PC-9 (cell line): ENCODE data around the gene RBM19. TPM values are rescaled to one million over a fixed set of nuclear protein-coding genes. Genes with fewer than 3 reads are reported as not detected.

ENCODE experiments used
- BruUV-seq: library from RNA; stranded (reverse); fragments of 400-500 nt; replicated peaks from 2 replicates; lab custom pipeline; 2021; lab: Mats Ljungman, UMichigan
- CTCF ChIA-PET: fragments of 300-600 bp; sonication (Branson Sonifier 250); formaldehyde crosslinking; loops from one replicate; lab custom pipeline; 2022; ENCODE audit warnings: antibody characterized with exemption; lab: Charles Lee
- POLR2A ChIA-PET: fragments of 300-600 bp; sonication (Branson Sonifier 250); formaldehyde crosslinking; loops from one replicate; lab custom pipeline; 2022; ENCODE audit warnings: antibody characterized with exemption; ENCODE audit not compliant: unreplicated experiment; lab: Charles Lee
- DNase-seq, 2 experiments: peaks; one replicate each; pipeline versions ENCODE4 v3.0.0 to v3.0.0-alpha.2; 2015 to 2022; ENCODE audit warnings: mixed read lengths in 1 of 2
- H2AFZ ChIP-seq: fragments of 200-600 bp; sonication (generic); 2 replicates; pipeline ENCODE4 v1.8.1; 2017; ENCODE audit warnings: antibody characterized with exemption
- H3F3A ChIP-seq: fragments of 200-600 bp; sonication (generic); 2 replicates; pipeline ENCODE4 v1.8.1; 2017; ENCODE audit warnings: antibody characterized with exemption, mild to moderate bottlenecking, low read depth; ENCODE audit not compliant: insufficient read depth
- H3K27ac ChIP-seq: fragments of 200-600 bp; sonication (generic); 2 replicates; pipeline ENCODE4 v1.6.1; 2016; ENCODE audit warnings: mixed run types
- H3K27me3 ChIP-seq: fragments of 200-600 bp; sonication (generic); 2 replicates; pipeline ENCODE4 v1.6.1; 2016; ENCODE audit warnings: low read depth, mixed run types; ENCODE audit not compliant: insufficient read depth
- H3K36me3 ChIP-seq: fragments of 200-600 bp; sonication (generic); 2 replicates; pipeline ENCODE4 v1.6.1; 2016; ENCODE audit warnings: low read depth, mixed run types
- H3K4me1 ChIP-seq: fragments of 200-600 bp; sonication (generic); replicated peaks from 2 replicates; pipeline ENCODE4 v1.6.1; 2016; ENCODE audit warnings: mixed run types; ENCODE audit not compliant: insufficient read depth
- H3K4me2 ChIP-seq: fragments of 200-600 bp; sonication (generic); 2 replicates; pipeline ENCODE4 v1.6.1; 2017; ENCODE audit warnings: mixed run types
- H3K4me3 ChIP-seq: fragments of 200-600 bp; sonication (generic); 2 replicates; pipeline ENCODE4 v1.6.1; 2016; ENCODE audit warnings: mixed run types
- H3K79me2 ChIP-seq: fragments of 200-600 bp; sonication (generic); 2 replicates; pipeline ENCODE4 v1.6.1; 2017; ENCODE audit warnings: low read depth, mixed run types
- H3K9me2 ChIP-seq: fragments of 200-600 bp; sonication (generic); 2 replicates; pipeline ENCODE4 v1.8.1; 2017; ENCODE audit warnings: mild to moderate bottlenecking; ENCODE audit not compliant: insufficient read depth
- H3K9me3 ChIP-seq: fragments of 200-600 bp; sonication (generic); 2 replicates; pipeline ENCODE4 v1.8.1; 2016; ENCODE audit warnings: low read depth; ENCODE audit not compliant: insufficient read depth
- H4K20me1 ChIP-seq: fragments of 200-600 bp; sonication (generic); 2 replicates; pipeline ENCODE4 v1.8.1; 2017; ENCODE audit not compliant: insufficient read depth
- EZH2 ChIP-seq: fragments of 200-600 bp; sonication (generic); IDR thresholded peaks from 2 replicates; pipeline ENCODE4 v1.8.0; 2017; ENCODE audit warnings: antibody characterized with exemption, low read depth
- intact Hi-C: fragments of 100-400 bp; cut with micrococcal nuclease; formaldehyde crosslinking; loops from one replicate; pipeline ENCODE4 v1.10.0; 2022; ENCODE audit not compliant: unreplicated experiment
- total RNA-seq: library from RNA; stranded (reverse); gene quantifications from 2 replicates; pipeline ENCODE4 v1.2.3, GENCODE V29; 2021
- TF ChIP-seq, protein P1 (sequence below): fragments of 200-600 bp; sonication (generic); conservative IDR thresholded peaks from 2 replicates; pipeline ENCODE4 v1.6.1; 2017; ENCODE audit warnings: mixed run types, antibody characterized with exemption, mild to moderate bottlenecking, moderate library complexity

RBM19 gene
- total RNA-seq, 1 experiment from 2014 or later, result 23.8 TPM

- Histone ChIP-seq H3K36me3 (no peaks in the 10 kb centered on the region), H3K4me2 (no peak overlapping the region), H3F3A (no peaks in the 10 kb centered on the region), H3K9me3 (no peaks in the 10 kb centered on the region), H3K4me3 (no peak overlapping the region), H4K20me1 (no peaks in the 10 kb centered on the region), H2AFZ (no peak overlapping the region), H3K27me3 (no peaks in the 10 kb centered on the region), H3K27ac (no peak overlapping the region), H3K79me2 (no peaks in the 10 kb centered on the region), H3K9me2 (no peaks in the 10 kb centered on the region), H3K4me1 (no peaks in the 10 kb centered on the region)
- no peak for TF ChIP-seq EZH2
- TF ChIP-seq, protein P1, sequence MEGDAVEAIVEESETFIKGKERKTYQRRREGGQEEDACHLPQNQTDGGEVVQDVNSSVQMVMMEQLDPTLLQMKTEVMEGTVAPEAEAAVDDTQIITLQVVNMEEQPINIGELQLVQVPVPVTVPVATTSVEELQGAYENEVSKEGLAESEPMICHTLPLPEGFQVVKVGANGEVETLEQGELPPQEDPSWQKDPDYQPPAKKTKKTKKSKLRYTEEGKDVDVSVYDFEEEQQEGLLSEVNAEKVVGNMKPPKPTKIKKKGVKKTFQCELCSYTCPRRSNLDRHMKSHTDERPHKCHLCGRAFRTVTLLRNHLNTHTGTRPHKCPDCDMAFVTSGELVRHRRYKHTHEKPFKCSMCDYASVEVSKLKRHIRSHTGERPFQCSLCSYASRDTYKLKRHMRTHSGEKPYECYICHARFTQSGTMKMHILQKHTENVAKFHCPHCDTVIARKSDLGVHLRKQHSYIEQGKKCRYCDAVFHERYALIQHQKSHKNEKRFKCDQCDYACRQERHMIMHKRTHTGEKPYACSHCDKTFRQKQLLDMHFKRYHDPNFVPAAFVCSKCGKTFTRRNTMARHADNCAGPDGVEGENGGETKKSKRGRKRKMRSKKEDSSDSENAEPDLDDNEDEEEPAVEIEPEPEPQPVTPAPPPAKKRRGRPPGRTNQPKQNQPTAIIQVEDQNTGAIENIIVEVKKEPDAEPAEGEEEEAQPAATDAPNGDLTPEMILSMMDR, result no peak
- intact Hi-C loops, result no loop called here
- ChIA-PET CTCF (no interaction called here), POLR2A (no interaction called here)
- DNase-seq, result no peak
- no TSS peak for BruUV-seq
These were observed 120.0 kb downstream of the RBM19 start for GRCh38 chr12:113845900-113846674.

GRCh38 chr12:113844495-113845210 is 121.5 kb downstream of the RBM19 start:
- Histone ChIP-seq H2AFZ (no peak overlapping the region), H3K27me3 (no peaks in the 10 kb centered on the region), H3K9me2 (no peaks in the 10 kb centered on the region), H4K20me1 (no peaks in the 10 kb centered on the region), H3K4me1 (no peaks in the 10 kb centered on the region), H3K4me2 (no peak overlapping the region), H3K79me2 (no peaks in the 10 kb centered on the region), H3K36me3 (no peaks in the 10 kb centered on the region), H3F3A (no peaks in the 10 kb centered on the region), H3K27ac (no peak overlapping the region), H3K9me3 (no peaks in the 10 kb centered on the region), H3K4me3 (no peak overlapping the region)
- CTCF ChIA-PET, result no interaction called here
- no peak for DNase-seq
- TF ChIP-seq, protein P1, result no peak
- TF ChIP-seq EZH2, result no peak
- intact Hi-C loops, result no loop called here
- POLR2A ChIA-PET, result no interaction called here
- no TSS peak for BruUV-seq

- CTCF ChIA-PET, result no interaction called here
- Histone ChIP-seq H4K20me1 (no peaks in the 10 kb centered on the region), H3K4me1 (no peaks in the 10 kb centered on the region), H3K9me3 (no peaks in the 10 kb centered on the region), H3K27me3 (no peaks in the 10 kb centered on the region), H3K27ac (no peak overlapping the region), H2AFZ (no peak overlapping the region), H3K79me2 (no peaks in the 10 kb centered on the region), H3F3A (no peaks in the 10 kb centered on the region; the same call in 1 of the 2 replicates), H3K4me2 (no peak overlapping the region), H3K9me2 (no peaks in the 10 kb centered on the region), H3K4me3 (no peak overlapping the region), H3K36me3 (no peaks in the 10 kb centered on the region)
- no peak for DNase-seq
- POLR2A ChIA-PET, result no interaction called here
- intact Hi-C loops, result no loop called here
- BruUV-seq, result no TSS peak
- TF ChIP-seq, protein P1, result no peak
- no peak for TF ChIP-seq EZH2
These were observed 123.4 kb downstream of the RBM19 start for GRCh38 chr12:113842699-113843098.
